SU-DHL-6 (cell line): ENCODE data around the gene GSTO1.

Experiments used
- H2AFZ ChIP-seq: fragments of 200-600 bp; sonication (generic); 2 replicates; pipeline ENCODE4 v1.6.1; 2014; ENCODE audit warnings: low read depth, mild to moderate bottlenecking, moderate library complexity, mixed read lengths, antibody characterized with exemption, low read length; ENCODE audit not compliant: severe bottlenecking
- H3F3A ChIP-seq: fragments of 200-600 bp; shearing (Covaris generic); 2 replicates; pipeline ENCODE4 v1.6.0; 2016; ENCODE audit warnings: antibody characterized with exemption, mild to moderate bottlenecking; ENCODE audit not compliant: insufficient read depth
- H3K27ac ChIP-seq: fragments of 200-600 bp; sonication (generic); 2 replicates; pipeline ENCODE4 v1.5.1; 2016; ENCODE audit warnings: low read depth, mild to moderate bottlenecking, low read length, moderate library complexity, mixed read lengths
- H3K27me3 ChIP-seq: fragments of 200-600 bp; sonication (generic), shearing (Covaris generic); 2 replicates; pipeline ENCODE4 v1.6.0; 2014; ENCODE audit warnings: mild to moderate bottlenecking, low read length
- H3K36me3 ChIP-seq: fragments of 200-600 bp; sonication (generic); 2 replicates; pipeline ENCODE4 v1.6.1; 2014; ENCODE audit warnings: mild to moderate bottlenecking, low read length, mixed read lengths
- H3K4me2 ChIP-seq: fragments of 300-600, 200-600 bp; shearing (Covaris generic), sonication (generic); 2 replicates; pipeline ENCODE4 v1.6.0; 2014; ENCODE audit warnings: low read length, low read depth, mild to moderate bottlenecking; ENCODE audit not compliant: poor library complexity, severe bottlenecking
- H3K4me3 ChIP-seq: fragments of 200-600 bp; sonication (generic); 2 replicates; pipeline ENCODE4 v1.5.1; 2014; ENCODE audit warnings: antibody characterized with exemption, low read length, mild to moderate bottlenecking, mixed read lengths; ENCODE audit not compliant: insufficient read depth, poor library complexity, severe bottlenecking
- H3K79me2 ChIP-seq: fragments of 200-600 bp; sonication (generic); 2 replicates; pipeline ENCODE4 v1.6.1; 2014; ENCODE audit warnings: mild to moderate bottlenecking, low read length, moderate library complexity; ENCODE audit not compliant: insufficient read depth
- H3K9ac ChIP-seq: fragments of 200-600 bp; sonication (generic); 2 replicates; pipeline ENCODE4 v1.7.0; 2014; ENCODE audit warnings: mild to moderate bottlenecking, low read length
- H3K9me2 ChIP-seq: fragments of 200-600 bp; sonication (generic); replicated peaks from 2 replicates; pipeline ENCODE4 v1.6.1; 2014; ENCODE audit warnings: low read length; ENCODE audit not compliant: insufficient read depth
- H3K9me3 ChIP-seq: fragments of 200-600 bp; sonication (generic); 2 replicates; pipeline ENCODE4 v1.6.1; 2014; ENCODE audit warnings: low read length, mixed read lengths; ENCODE audit not compliant: insufficient read depth
- H4K20me1 ChIP-seq: fragments of 200-600 bp; sonication (generic); 2 replicates; pipeline ENCODE4 v1.6.1; 2014; ENCODE audit warnings: low read depth, mild to moderate bottlenecking, antibody characterized with exemption, low read length, moderate library complexity, mixed read lengths
- EZH2phosphoT487 ChIP-seq: fragments of 200-600 bp; sonication (generic), shearing (Covaris generic); conservative IDR thresholded peaks from 2 replicates; pipeline ENCODE4 v1.6.1; 2018; ENCODE audit warnings: mild to moderate bottlenecking, antibody characterized with exemption, low read length, moderate library complexity, mixed read lengths
- TF ChIP-seq, protein P1 (sequence below): fragments of 200-600 bp; sonication (generic); IDR thresholded peaks from one replicate; pipeline ENCODE4 v1.5.1; 2017; ENCODE audit warnings: antibody characterized with exemption, mild to moderate bottlenecking, low read length, moderate library complexity; ENCODE audit not compliant: insufficient read depth, poor library complexity, severe bottlenecking

The GSTO1 gene

DNA sequence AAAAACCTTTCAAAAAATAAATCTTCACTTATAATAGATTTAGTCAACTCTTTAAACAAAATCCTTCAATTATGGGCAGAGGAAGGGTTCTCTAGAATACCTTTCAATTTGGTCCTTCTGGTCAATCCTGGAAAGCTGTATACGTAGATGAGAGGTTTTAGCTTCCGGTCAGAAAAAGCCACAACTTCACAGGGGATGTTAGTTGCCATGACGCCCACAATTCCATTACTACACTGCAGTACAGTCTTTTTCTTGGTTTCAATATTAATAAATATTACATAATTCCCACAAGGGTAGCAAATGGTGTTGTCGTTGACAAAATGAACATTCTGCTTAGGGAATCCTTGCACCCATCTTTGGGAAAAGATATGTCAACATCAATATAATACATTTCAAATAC, 24.2 kb upstream of the GSTO1 start:
- Histone ChIP-seq H3K9ac (no peak overlapping the region), H4K20me1 (no peaks in the 10 kb centered on the region), H3K79me2 (no peaks in the 10 kb centered on the region), H3K9me3 (peaks cover 20% of the 10 kb centered on the region; the same call in 1 of the 2 replicates), H3K9me2 (no peaks in the 10 kb centered on the region), H3K4me3 (no peak overlapping the region), H3K27ac (no peak overlapping the region), H3K4me2 (no peak overlapping the region), H3K27me3 (no peaks in the 10 kb centered on the region), H2AFZ (no peak overlapping the region), H3K36me3 (no peaks in the 10 kb centered on the region), H3F3A (no peaks in the 10 kb centered on the region)
- TF ChIP-seq EZH2phosphoT487: no peak
- TF ChIP-seq, protein P1, sequence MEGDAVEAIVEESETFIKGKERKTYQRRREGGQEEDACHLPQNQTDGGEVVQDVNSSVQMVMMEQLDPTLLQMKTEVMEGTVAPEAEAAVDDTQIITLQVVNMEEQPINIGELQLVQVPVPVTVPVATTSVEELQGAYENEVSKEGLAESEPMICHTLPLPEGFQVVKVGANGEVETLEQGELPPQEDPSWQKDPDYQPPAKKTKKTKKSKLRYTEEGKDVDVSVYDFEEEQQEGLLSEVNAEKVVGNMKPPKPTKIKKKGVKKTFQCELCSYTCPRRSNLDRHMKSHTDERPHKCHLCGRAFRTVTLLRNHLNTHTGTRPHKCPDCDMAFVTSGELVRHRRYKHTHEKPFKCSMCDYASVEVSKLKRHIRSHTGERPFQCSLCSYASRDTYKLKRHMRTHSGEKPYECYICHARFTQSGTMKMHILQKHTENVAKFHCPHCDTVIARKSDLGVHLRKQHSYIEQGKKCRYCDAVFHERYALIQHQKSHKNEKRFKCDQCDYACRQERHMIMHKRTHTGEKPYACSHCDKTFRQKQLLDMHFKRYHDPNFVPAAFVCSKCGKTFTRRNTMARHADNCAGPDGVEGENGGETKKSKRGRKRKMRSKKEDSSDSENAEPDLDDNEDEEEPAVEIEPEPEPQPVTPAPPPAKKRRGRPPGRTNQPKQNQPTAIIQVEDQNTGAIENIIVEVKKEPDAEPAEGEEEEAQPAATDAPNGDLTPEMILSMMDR: no peak

GRCh38 chr10:104231784-104232612, 22.7 kb upstream of the GSTO1 start, which contains the start of gene CFAP43:
CFAP43 (minus strand) TSS chr10:104232364; CDS start chr10:104232246, 118 bp downstream.
- Histone ChIP-seq H3F3A (no peaks in the 10 kb centered on the region), H3K9me3 (peaks cover 24% of the 10 kb centered on the region; the same call in 1 of the 2 replicates), H3K4me2 (peak within 1 kb of the TSS; percentile 40), H3K9ac (peak within 1 kb of the TSS; percentile 29; the same call in 1 of the 2 replicates), H3K9me2 (no peaks in the 10 kb centered on the region), H4K20me1 (no peaks in the 10 kb centered on the region), H3K36me3 (no peaks in the 10 kb centered on the region), H3K27me3 (no peaks in the 10 kb centered on the region), H3K4me3 (peak within 1 kb of the TSS; percentile 37), H2AFZ (peak within 1 kb of the TSS; percentile 48), H3K27ac (no peak within 1 kb of the TSS), H3K79me2 (no peaks in the 10 kb centered on the region)
- TF ChIP-seq, protein P1: no peak
- TF ChIP-seq EZH2phosphoT487: no peak

DNA sequence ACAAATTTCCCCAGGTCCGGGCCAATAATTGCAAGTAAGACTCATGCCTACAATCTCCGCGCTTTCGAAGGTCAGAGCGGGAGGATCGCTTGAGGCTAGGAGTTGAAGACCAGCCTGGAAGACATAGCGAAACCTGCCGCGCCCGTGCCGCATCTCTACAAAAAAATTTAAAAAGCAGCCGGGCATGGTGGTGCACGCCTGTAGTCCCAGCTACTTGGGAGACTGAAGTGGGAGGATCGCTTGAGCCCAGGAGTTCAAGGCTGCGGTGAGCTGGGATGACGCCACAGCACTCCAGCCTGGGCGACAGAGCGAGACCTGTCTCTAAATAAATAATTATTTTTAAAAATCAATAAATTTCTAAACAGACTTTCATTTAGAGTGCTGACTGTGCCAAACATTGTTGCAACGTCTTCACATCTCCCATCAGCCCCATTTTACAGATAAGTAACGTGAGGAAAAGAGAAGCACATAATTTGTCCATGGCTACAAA, 22.0 kb upstream of the GSTO1 start:
- peak overlapping the region; percentile 37 for H3K4me3 ChIP-seq
- no peaks in the 10 kb centered on the region for H3K27me3 ChIP-seq
- TF ChIP-seq, protein P1: no peak
- TF ChIP-seq EZH2phosphoT487: no peak
- H3F3A ChIP-seq: no peaks in the 10 kb centered on the region
- no peaks in the 10 kb centered on the region for H4K20me1 ChIP-seq
- no peaks in the 10 kb centered on the region for H3K9me2 ChIP-seq
- H3K27ac ChIP-seq: no peak overlapping the region
- no peaks in the 10 kb centered on the region for H3K79me2 ChIP-seq
- peaks cover 24% of the 10 kb centered on the region; the same call in 1 of the 2 replicates for H3K9me3 ChIP-seq
- no peak overlapping the region for H3K9ac ChIP-seq
- peak overlapping the region; percentile 40 for H3K4me2 ChIP-seq
- no peaks in the 10 kb centered on the region for H3K36me3 ChIP-seq
- H2AFZ ChIP-seq: peak overlapping the region; percentile 26
